Caco-2 (cell line): Measurements from ENCODE around the gene BIRC5. TPM values are rescaled to one million over a fixed set of nuclear protein-coding genes. Genes with fewer than 3 reads are reported as not detected.

ENCODE experiments used
- BruUV-seq: library from RNA; stranded (reverse); fragments of 400-500 nt; replicated peaks from 2 replicates; lab custom pipeline; 2021; lab: Mats Ljungman, UMichigan
- CTCF ChIA-PET: fragments of 300-600 bp; sonication (Branson Sonifier 250); formaldehyde crosslinking; loops from one replicate; lab custom pipeline; 2022; ENCODE audit warnings: antibody characterized with exemption; lab: Charles Lee
- POLR2A ChIA-PET: fragments of 300-600 bp; sonication (Branson Sonifier 250); formaldehyde crosslinking; loops from one replicate; lab custom pipeline; 2022; ENCODE audit warnings: antibody characterized with exemption; lab: Charles Lee
- DNase-seq, 2 experiments: peaks; one replicate each; pipeline versions ENCODE4 v3.0.0 to v3.0.0-alpha.2; 2020 to 2022
- H3K27me3 ChIP-seq: replicated peaks from 2 replicates; pipeline ENCODE4 v1.6.0; 2011; ENCODE audit warnings: low read length; ENCODE audit not compliant: control insufficient read depth, insufficient read depth
- H3K36me3 ChIP-seq: 2 replicates; pipeline ENCODE4 v1.5.1; 2011; ENCODE audit warnings: low read length; ENCODE audit not compliant: control insufficient read depth, insufficient read depth
- H3K4me1 ChIP-seq: fragments of 250-450 bp; sonication (Bioruptor Pico); 2 replicates; pipeline ENCODE4 v1.5.1; 2020; ENCODE audit warnings: mild to moderate bottlenecking
- H3K4me3 ChIP-seq: 2 replicates; pipeline ENCODE4 v1.5.1; 2011; ENCODE audit warnings: low read depth, mild to moderate bottlenecking, control low read depth, low read length
- H3K9me3 ChIP-seq: fragments of 250-450 bp; sonication (Bioruptor Pico); 2 replicates; pipeline ENCODE4 v1.5.1; 2020; ENCODE audit warnings: mild to moderate bottlenecking, moderate library complexity
- H3K27ac Mint-ChIP-seq: one replicate; pipeline ENCODE4 v1.8.0; 2022; ENCODE audit warnings: mixed read lengths; ENCODE audit not compliant: unreplicated experiment
- H3K27me3 Mint-ChIP-seq: one replicate; pipeline ENCODE4 v1.8.0; 2022; ENCODE audit warnings: mixed read lengths; ENCODE audit not compliant: insufficient read depth, unreplicated experiment
- H3K36me3 Mint-ChIP-seq: one replicate; pipeline ENCODE4 v1.8.0; 2022; ENCODE audit warnings: mild to moderate bottlenecking, mixed read lengths; ENCODE audit not compliant: insufficient read depth, unreplicated experiment
- H3K4me1 Mint-ChIP-seq: one replicate; pipeline ENCODE4 v1.8.0; 2022; ENCODE audit warnings: low read depth, mixed read lengths; ENCODE audit not compliant: unreplicated experiment
- H3K4me3 Mint-ChIP-seq: one replicate; pipeline ENCODE4 v1.8.0; 2022; ENCODE audit warnings: mild to moderate bottlenecking, moderate library complexity, mixed read lengths; ENCODE audit not compliant: unreplicated experiment
- H3K9me3 Mint-ChIP-seq: one replicate; pipeline ENCODE4 v1.8.0; 2022; ENCODE audit warnings: mixed read lengths; ENCODE audit not compliant: unreplicated experiment
- intact Hi-C: fragments of 100-400 bp; cut with micrococcal nuclease; formaldehyde crosslinking; loops from one replicate; pipeline ENCODE4 v1.10.0; 2022; ENCODE audit not compliant: unreplicated experiment
- total RNA-seq: library from RNA; stranded (reverse); gene quantifications from 2 replicates; pipeline ENCODE4 v1.2.3, GENCODE V29; 2022
- TF ChIP-seq, protein P1 (sequence below), 2 experiments: fragments of 200-600 bp in 1 of 2; IDR thresholded peaks; 1 replicate in 1 of 2; 2 replicates in 1 of 2; pipeline versions ENCODE4 v1.5.1 to v1.8.0; 2011 to 2022; ENCODE audit warnings: antibody characterized with exemption in 1 of 2, control low read depth in 1 of 2, inconsistent platforms in 1 of 2, low read depth in 1 of 2, low read length in 1 of 2, mild to moderate bottlenecking in 1 of 2, moderate library complexity in 1 of 2; ENCODE audit not compliant: insufficient read depth in 1 of 2, severe bottlenecking in 1 of 2, unreplicated experiment in 1 of 2

BIRC5 gene
- total RNA-seq, 1 experiment from 2014 or later = 88.8 TPM

DNA sequence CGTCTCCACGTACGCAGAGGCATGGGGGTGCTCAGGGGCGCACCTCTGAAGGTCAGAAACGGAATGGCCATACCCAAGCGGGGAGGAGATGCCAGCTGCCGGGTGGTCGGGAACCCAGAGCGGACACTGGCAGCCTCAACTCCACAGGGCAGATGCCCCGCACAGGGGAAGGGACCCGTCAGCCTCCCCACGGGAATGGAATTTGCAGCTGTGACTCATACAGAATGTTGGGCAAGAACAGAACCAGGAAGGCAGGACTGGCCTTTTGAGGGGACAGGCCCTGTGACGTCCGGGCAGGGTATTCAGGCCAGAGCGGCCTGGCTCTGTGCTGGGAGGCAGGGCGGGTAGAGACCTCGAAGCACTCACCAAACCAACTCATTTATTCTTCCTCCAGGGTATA lies 34.7 kb upstream of the BIRC5 start:
- intact Hi-C loops = no loop called here
- POLR2A ChIA-PET = no interaction called here
- Histone ChIP-seq H3K36me3 (peaks cover 2% of the 10 kb centered on the region), H3K4me1 (no peaks in the 10 kb centered on the region; the same call in 1 of the 2 replicates), H3K9me3 (no peaks in the 10 kb centered on the region), H3K4me3 (no peak overlapping the region), H3K27me3 (no peaks in the 10 kb centered on the region)
- Mint-ChIP-seq H3K4me1 (peaks cover 6% of the 10 kb centered on the region), H3K9me3 (no peaks in the 10 kb centered on the region), H3K27ac (peak overlapping the region; percentile 75), H3K4me3 (no peak overlapping the region), H3K36me3 (peaks cover 97% of the 10 kb centered on the region), H3K27me3 (no peaks in the 10 kb centered on the region)
- CTCF ChIA-PET = interaction anchor here (0.6 kb wide), 1 partner anchor 10 kb away, joined by 3 read pairs; no protein-coding TSS in a partner anchor
- TF ChIP-seq, protein P1, sequence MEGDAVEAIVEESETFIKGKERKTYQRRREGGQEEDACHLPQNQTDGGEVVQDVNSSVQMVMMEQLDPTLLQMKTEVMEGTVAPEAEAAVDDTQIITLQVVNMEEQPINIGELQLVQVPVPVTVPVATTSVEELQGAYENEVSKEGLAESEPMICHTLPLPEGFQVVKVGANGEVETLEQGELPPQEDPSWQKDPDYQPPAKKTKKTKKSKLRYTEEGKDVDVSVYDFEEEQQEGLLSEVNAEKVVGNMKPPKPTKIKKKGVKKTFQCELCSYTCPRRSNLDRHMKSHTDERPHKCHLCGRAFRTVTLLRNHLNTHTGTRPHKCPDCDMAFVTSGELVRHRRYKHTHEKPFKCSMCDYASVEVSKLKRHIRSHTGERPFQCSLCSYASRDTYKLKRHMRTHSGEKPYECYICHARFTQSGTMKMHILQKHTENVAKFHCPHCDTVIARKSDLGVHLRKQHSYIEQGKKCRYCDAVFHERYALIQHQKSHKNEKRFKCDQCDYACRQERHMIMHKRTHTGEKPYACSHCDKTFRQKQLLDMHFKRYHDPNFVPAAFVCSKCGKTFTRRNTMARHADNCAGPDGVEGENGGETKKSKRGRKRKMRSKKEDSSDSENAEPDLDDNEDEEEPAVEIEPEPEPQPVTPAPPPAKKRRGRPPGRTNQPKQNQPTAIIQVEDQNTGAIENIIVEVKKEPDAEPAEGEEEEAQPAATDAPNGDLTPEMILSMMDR (IDR thresholded peaks at IDR 0.05; ENCODE audit: insufficient read depth in 1 of 2, low read depth in 1 of 2, low read length in 1 of 2, severe bottlenecking in 1 of 2, unreplicated experiment in 1 of 2) = no peak
- DNase-seq = no peak
- BruUV-seq = no TSS peak

DNA sequence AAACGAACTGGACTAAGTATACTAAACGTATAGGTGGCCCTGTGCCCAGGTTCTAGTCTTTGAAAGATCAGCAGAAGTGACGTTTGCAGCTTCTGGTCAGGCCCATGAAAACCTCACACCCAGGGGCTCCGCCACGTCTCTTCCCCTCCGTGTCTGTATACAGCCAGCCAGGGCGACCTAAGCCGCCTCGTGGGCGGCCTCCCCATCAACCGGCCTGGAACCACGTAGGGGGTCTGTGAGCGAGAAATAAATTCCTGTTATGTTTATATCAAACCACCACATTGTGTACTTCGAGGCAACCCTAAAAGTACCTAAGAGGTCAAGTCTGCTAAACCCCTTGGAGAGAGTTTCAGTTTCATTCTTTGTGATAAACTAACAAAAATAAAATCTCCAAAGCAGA lies 34.0 kb upstream of the BIRC5 start:
- H3K36me3 Mint-ChIP-seq = peaks cover 97% of the 10 kb centered on the region
- H3K4me3 Mint-ChIP-seq = no peak overlapping the region
- no peaks in the 10 kb centered on the region for H3K27me3 ChIP-seq
- H3K4me3 ChIP-seq = no peak overlapping the region
- no peaks in the 10 kb centered on the region for H3K9me3 Mint-ChIP-seq
- peaks cover 3% of the 10 kb centered on the region; the same call in 1 of the 2 replicates for H3K4me1 ChIP-seq
- POLR2A ChIA-PET = no interaction called here
- no peak overlapping the region for H3K27ac Mint-ChIP-seq
- CTCF ChIA-PET = no interaction called here
- H3K27me3 Mint-ChIP-seq = no peaks in the 10 kb centered on the region
- H3K4me1 Mint-ChIP-seq = peaks cover 13% of the 10 kb centered on the region
- intact Hi-C loops = no loop called here
- no peaks in the 10 kb centered on the region for H3K9me3 ChIP-seq
- TF ChIP-seq, protein P1 (IDR thresholded peaks at IDR 0.05; ENCODE audit: insufficient read depth in 1 of 2, low read depth in 1 of 2, low read length in 1 of 2, severe bottlenecking in 1 of 2, unreplicated experiment in 1 of 2) = no peak
- no TSS peak for BruUV-seq
- H3K36me3 ChIP-seq = peaks cover 2% of the 10 kb centered on the region
- DNase-seq = no peak

DNA sequence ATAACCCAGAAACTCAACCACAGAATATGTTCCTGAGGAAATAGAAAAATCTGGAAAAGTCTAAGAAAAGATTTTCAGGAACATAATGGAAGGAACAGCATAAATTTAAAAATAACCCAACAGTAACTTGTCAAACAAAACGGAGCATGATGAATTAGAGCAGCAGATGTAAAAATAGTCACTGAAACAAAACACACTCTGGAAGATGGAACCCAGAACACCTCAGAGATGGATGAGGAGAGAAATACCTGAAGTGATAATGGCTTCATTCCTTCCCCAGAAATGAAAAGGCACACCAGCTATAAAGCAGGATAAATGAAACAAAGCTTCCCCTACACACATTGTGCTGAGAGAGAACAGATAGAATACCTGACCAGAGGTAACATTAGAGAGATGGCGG lies 33.5 kb upstream of the BIRC5 start:
- H3K4me3 ChIP-seq = no peak overlapping the region
- Mint-ChIP-seq H3K4me1 (peaks cover 16% of the 10 kb centered on the region), H3K9me3 (no peaks in the 10 kb centered on the region), H3K27ac (no peak overlapping the region), H3K36me3 (peaks cover 97% of the 10 kb centered on the region), H3K27me3 (no peaks in the 10 kb centered on the region), H3K4me3 (no peak overlapping the region)
- TF ChIP-seq, protein P1 (IDR thresholded peaks at IDR 0.05; ENCODE audit: insufficient read depth in 1 of 2, low read depth in 1 of 2, low read length in 1 of 2, severe bottlenecking in 1 of 2, unreplicated experiment in 1 of 2) = no peak
- DNase-seq = no peak
- BruUV-seq = no TSS peak
- H3K4me1 ChIP-seq = peaks cover 7% of the 10 kb centered on the region
- POLR2A ChIA-PET = interaction anchor here (0.6 kb wide), 1 partner anchor 52 kb away, joined by 4 read pairs; no protein-coding TSS in a partner anchor
- H3K27me3 ChIP-seq = no peaks in the 10 kb centered on the region
- peaks cover 2% of the 10 kb centered on the region for H3K36me3 ChIP-seq
- intact Hi-C loops = no loop called here
- CTCF ChIA-PET = no interaction called here
- no peaks in the 10 kb centered on the region for H3K9me3 ChIP-seq
